MM.1S (cell line): ENCODE data around the gene PADI3.

Experiments used
- DNase-seq: peaks from one replicate; pipeline ENCODE4 v3.0.0-alpha.2; 2015
- H2AFZ ChIP-seq: fragments of 300-600 bp; sonication (generic); 2 replicates; pipeline ENCODE4 v1.6.0; 2016; ENCODE audit warnings: antibody characterized with exemption, low read length
- H3F3A ChIP-seq: fragments of 300-600 bp; sonication (generic); 2 replicates; pipeline ENCODE4 v1.6.1; 2016; ENCODE audit warnings: mild to moderate bottlenecking, antibody characterized with exemption, low read length, moderate library complexity, mixed read lengths; ENCODE audit not compliant: insufficient read depth
- H3K27ac ChIP-seq: fragments of 300-600 bp; sonication (generic); 2 replicates; pipeline ENCODE4 v1.5.1; 2016; ENCODE audit warnings: mild to moderate bottlenecking, low read length
- H3K27me3 ChIP-seq: fragments of 300-600 bp; sonication (generic); replicated peaks from 2 replicates; pipeline ENCODE4 v1.6.0; 2016; ENCODE audit warnings: low read length; ENCODE audit not compliant: insufficient read depth
- H3K36me3 ChIP-seq: fragments of 300-600 bp; sonication (generic); replicated peaks from 2 replicates; pipeline ENCODE4 v1.6.1; 2016; ENCODE audit warnings: mild to moderate bottlenecking, low read length, mixed read lengths; ENCODE audit not compliant: insufficient read depth
- H3K4me1 ChIP-seq: fragments of 300-600 bp; sonication (generic); 2 replicates; pipeline ENCODE4 v1.6.1; 2016; ENCODE audit warnings: low read length, mixed read lengths
- H3K4me2 ChIP-seq: fragments of 300-600 bp; sonication (generic); 2 replicates; pipeline ENCODE4 v1.6.0; 2016; ENCODE audit warnings: low read depth, low read length
- H3K4me3 ChIP-seq: fragments of 300-600 bp; sonication (generic); 2 replicates; pipeline ENCODE4 v1.5.1; 2016; ENCODE audit warnings: low read length, mixed read lengths
- H3K79me2 ChIP-seq: fragments of 300-600 bp; sonication (generic); 2 replicates; pipeline ENCODE4 v1.6.1; 2016; ENCODE audit warnings: mixed run types, low read length, mixed read lengths
- H3K9ac ChIP-seq: fragments of 300-600 bp; sonication (generic); 2 replicates; pipeline ENCODE4 v1.6.1; 2016; ENCODE audit warnings: low read length, mixed read lengths
- H3K9me2 ChIP-seq: fragments of 300-600 bp; sonication (generic); replicated peaks from 2 replicates; pipeline ENCODE4 v1.6.1; 2016; ENCODE audit warnings: mild to moderate bottlenecking, low read length, mixed read lengths; ENCODE audit not compliant: insufficient read depth
- H3K9me3 ChIP-seq: fragments of 300-600 bp; sonication (generic); replicated peaks from 2 replicates; pipeline ENCODE4 v1.6.1; 2016; ENCODE audit warnings: mild to moderate bottlenecking, low read length, mixed read lengths; ENCODE audit not compliant: insufficient read depth
- H4K20me1 ChIP-seq: fragments of 300-600 bp; sonication (generic); 2 replicates; pipeline ENCODE4 v1.6.1; 2016; ENCODE audit warnings: mild to moderate bottlenecking, low read length, moderate library complexity, mixed read lengths; ENCODE audit not compliant: insufficient read depth
- EZH2 ChIP-seq: fragments of 300-600 bp; sonication (generic); optimal IDR thresholded peaks from 2 replicates; pipeline ENCODE3; 2017; ENCODE audit warnings: low read depth, mild to moderate bottlenecking, antibody characterized with exemption, low read length, mixed read lengths
- EZH2phosphoT487 ChIP-seq: fragments of 300-600 bp; sonication (generic); IDR thresholded peaks from 2 replicates; pipeline ENCODE4 v1.6.1; 2018; ENCODE audit warnings: antibody characterized with exemption, low read length
- TF ChIP-seq, protein P1 (sequence below): fragments of 300-600 bp; sonication (generic); IDR thresholded peaks from 2 replicates; pipeline ENCODE4 v1.5.1; 2016; ENCODE audit warnings: antibody characterized with exemption, low read length, mixed read lengths

Gene PADI3

DNA sequence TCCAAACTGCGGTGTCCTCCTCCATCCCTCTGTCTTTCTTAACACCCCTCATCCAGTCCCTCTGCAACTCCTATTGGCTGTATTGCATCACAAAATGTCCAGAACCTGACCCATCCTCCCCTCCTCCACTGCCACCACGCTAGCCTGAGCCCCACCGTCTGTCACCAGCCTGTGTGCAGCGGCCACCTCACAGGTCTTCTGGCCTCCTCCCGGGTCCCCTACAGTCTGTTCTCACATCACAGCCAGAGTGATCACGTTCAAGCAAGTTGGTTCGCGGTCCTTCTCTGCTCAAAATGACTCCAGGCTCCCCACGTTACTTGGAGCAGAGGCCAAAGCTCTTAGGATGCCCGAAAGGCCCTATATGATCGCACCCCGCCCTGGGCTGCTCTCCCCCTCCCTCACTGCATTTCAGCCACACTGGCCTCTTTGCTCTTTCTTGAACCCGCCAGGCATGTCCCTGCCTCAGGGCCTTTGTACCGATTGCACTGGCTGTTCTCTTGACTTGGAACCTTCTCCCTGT, 56.7 kb downstream of the PADI3 start:
- Histone ChIP-seq H3K9me3 (no peaks in the 10 kb centered on the region), H3K27me3 (peaks cover 88% of the 10 kb centered on the region), H3K79me2 (no peaks in the 10 kb centered on the region), H3K9ac (no peak overlapping the region), H3F3A (no peaks in the 10 kb centered on the region), H3K4me2 (no peak overlapping the region), H3K27ac (no peak overlapping the region), H3K4me1 (no peaks in the 10 kb centered on the region), H3K36me3 (no peaks in the 10 kb centered on the region), H3K9me2 (no peaks in the 10 kb centered on the region), H4K20me1 (no peaks in the 10 kb centered on the region), H2AFZ (no peak overlapping the region), H3K4me3 (no peak overlapping the region)
- TF ChIP-seq, protein P1, sequence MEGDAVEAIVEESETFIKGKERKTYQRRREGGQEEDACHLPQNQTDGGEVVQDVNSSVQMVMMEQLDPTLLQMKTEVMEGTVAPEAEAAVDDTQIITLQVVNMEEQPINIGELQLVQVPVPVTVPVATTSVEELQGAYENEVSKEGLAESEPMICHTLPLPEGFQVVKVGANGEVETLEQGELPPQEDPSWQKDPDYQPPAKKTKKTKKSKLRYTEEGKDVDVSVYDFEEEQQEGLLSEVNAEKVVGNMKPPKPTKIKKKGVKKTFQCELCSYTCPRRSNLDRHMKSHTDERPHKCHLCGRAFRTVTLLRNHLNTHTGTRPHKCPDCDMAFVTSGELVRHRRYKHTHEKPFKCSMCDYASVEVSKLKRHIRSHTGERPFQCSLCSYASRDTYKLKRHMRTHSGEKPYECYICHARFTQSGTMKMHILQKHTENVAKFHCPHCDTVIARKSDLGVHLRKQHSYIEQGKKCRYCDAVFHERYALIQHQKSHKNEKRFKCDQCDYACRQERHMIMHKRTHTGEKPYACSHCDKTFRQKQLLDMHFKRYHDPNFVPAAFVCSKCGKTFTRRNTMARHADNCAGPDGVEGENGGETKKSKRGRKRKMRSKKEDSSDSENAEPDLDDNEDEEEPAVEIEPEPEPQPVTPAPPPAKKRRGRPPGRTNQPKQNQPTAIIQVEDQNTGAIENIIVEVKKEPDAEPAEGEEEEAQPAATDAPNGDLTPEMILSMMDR = no peak
- no peak for TF ChIP-seq EZH2
- TF ChIP-seq EZH2phosphoT487 = no peak
- no peak for DNase-seq

- no peak overlapping the region for H3K9ac ChIP-seq
- H3F3A ChIP-seq = no peaks in the 10 kb centered on the region
- H3K27me3 ChIP-seq = peaks cover 86% of the 10 kb centered on the region
- DNase-seq = no peak
- no peaks in the 10 kb centered on the region for H3K79me2 ChIP-seq
- H3K9me2 ChIP-seq = no peaks in the 10 kb centered on the region
- no peak overlapping the region for H3K27ac ChIP-seq
- H4K20me1 ChIP-seq = no peaks in the 10 kb centered on the region
- H2AFZ ChIP-seq = no peak overlapping the region
- no peaks in the 10 kb centered on the region for H3K36me3 ChIP-seq
- no peaks in the 10 kb centered on the region for H3K4me1 ChIP-seq
- H3K4me2 ChIP-seq = no peak overlapping the region
- no peaks in the 10 kb centered on the region for H3K9me3 ChIP-seq
- H3K4me3 ChIP-seq = no peak overlapping the region
- no peak for TF ChIP-seq EZH2
- TF ChIP-seq, protein P1 = no peak
- TF ChIP-seq EZH2phosphoT487 = no peak
These were observed 57.5 kb downstream of the PADI3 start for GRCh38 chr1:17306407-17306806.

- no peak overlapping the region for H3K27ac ChIP-seq
- TF ChIP-seq EZH2phosphoT487 (no peak), EZH2 (no peak)
- TF ChIP-seq, protein P1 = no peak
- no peak overlapping the region for H2AFZ ChIP-seq
- H3F3A ChIP-seq = no peaks in the 10 kb centered on the region
- peaks cover 87% of the 10 kb centered on the region for H3K27me3 ChIP-seq
- no peak overlapping the region for H3K4me3 ChIP-seq
- no peak overlapping the region for H3K9ac ChIP-seq
- H3K4me1 ChIP-seq = no peaks in the 10 kb centered on the region
- no peak for DNase-seq
- no peaks in the 10 kb centered on the region for H3K36me3 ChIP-seq
- H3K4me2 ChIP-seq = no peak overlapping the region
- no peaks in the 10 kb centered on the region for H3K79me2 ChIP-seq
- H4K20me1 ChIP-seq = no peaks in the 10 kb centered on the region
- H3K9me2 ChIP-seq = no peaks in the 10 kb centered on the region
- no peaks in the 10 kb centered on the region for H3K9me3 ChIP-seq
These were observed 58.0 kb downstream of the PADI3 start for GRCh38 chr1:17306921-17307320.
